ENCODE results near the gene PRR3. TPM values are rescaled to one million over a fixed set of nuclear protein-coding genes. Genes with fewer than 3 reads are reported as not detected.

Gene PRR3
- total and polyA plus RNA-seq, 2 experiments from 2014 or later: 10.9 to 15.2 TPM

GRCh38 chr6:30601815-30602641 lies 44.9 kb downstream of the PRR3 start (continued):
- TF ChIP-seq, protein P1, sequence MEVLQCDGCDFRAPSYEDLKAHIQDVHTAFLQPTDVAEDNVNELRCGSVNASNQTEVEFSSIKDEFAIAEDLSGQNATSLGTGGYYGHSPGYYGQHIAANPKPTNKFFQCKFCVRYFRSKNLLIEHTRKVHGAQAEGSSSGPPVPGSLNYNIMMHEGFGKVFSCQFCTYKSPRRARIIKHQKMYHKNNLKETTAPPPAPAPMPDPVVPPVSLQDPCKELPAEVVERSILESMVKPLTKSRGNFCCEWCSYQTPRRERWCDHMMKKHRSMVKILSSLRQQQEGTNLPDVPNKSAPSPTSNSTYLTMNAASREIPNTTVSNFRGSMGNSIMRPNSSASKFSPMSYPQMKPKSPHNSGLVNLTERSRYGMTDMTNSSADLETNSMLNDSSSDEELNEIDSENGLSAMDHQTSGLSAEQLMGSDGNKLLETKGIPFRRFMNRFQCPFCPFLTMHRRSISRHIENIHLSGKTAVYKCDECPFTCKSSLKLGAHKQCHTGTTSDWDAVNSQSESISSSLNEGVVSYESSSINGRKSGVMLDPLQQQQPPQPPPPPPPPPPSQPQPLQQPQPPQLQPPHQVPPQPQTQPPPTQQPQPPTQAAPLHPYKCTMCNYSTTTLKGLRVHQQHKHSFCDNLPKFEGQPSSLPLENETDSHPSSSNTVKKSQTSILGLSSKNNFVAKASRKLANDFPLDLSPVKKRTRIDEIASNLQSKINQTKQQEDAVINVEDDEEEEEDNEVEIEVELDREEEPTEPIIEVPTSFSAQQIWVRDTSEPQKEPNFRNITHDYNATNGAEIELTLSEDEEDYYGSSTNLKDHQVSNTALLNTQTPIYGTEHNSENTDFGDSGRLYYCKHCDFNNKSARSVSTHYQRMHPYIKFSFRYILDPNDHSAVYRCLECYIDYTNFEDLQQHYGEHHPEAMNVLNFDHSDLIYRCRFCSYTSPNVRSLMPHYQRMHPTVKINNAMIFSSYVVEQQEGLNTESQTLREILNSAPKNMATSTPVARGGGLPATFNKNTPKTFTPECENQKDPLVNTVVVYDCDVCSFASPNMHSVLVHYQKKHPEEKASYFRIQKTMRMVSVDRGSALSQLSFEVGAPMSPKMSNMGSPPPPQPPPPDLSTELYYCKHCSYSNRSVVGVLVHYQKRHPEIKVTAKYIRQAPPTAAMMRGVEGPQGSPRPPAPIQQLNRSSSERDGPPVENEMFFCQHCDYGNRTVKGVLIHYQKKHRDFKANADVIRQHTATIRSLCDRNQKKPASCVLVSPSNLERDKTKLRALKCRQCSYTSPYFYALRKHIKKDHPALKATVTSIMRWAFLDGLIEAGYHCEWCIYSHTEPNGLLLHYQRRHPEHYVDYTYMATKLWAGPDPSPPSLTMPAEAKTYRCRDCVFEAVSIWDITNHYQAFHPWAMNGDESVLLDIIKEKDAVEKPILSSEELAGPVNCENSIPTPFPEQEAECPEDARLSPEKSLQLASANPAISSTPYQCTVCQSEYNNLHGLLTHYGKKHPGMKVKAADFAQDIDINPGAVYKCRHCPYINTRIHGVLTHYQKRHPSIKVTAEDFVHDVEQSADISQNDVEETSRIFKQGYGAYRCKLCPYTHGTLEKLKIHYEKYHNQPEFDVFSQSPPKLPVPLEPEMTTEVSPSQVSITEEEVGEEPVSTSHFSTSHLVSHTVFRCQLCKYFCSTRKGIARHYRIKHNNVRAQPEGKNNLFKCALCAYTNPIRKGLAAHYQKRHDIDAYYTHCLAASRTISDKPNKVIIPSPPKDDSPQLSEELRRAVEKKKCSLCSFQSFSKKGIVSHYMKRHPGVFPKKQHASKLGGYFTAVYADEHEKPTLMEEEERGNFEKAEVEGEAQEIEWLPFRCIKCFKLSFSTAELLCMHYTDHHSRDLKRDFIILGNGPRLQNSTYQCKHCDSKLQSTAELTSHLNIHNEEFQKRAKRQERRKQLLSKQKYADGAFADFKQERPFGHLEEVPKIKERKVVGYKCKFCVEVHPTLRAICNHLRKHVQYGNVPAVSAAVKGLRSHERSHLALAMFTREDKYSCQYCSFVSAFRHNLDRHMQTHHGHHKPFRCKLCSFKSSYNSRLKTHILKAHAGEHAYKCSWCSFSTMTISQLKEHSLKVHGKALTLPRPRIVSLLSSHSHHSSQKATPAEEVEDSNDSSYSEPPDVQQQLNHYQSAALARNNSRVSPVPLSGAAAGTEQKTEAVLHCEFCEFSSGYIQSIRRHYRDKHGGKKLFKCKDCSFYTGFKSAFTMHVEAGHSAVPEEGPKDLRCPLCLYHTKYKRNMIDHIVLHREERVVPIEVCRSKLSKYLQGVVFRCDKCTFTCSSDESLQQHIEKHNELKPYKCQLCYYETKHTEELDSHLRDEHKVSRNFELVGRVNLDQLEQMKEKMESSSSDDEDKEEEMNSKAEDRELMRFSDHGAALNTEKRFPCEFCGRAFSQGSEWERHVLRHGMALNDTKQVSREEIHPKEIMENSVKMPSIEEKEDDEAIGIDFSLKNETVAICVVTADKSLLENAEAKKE (CRISPR knock-in tag; IDR thresholded peaks at IDR 0.05): no peak
- TF ChIP-seq, protein P2, sequence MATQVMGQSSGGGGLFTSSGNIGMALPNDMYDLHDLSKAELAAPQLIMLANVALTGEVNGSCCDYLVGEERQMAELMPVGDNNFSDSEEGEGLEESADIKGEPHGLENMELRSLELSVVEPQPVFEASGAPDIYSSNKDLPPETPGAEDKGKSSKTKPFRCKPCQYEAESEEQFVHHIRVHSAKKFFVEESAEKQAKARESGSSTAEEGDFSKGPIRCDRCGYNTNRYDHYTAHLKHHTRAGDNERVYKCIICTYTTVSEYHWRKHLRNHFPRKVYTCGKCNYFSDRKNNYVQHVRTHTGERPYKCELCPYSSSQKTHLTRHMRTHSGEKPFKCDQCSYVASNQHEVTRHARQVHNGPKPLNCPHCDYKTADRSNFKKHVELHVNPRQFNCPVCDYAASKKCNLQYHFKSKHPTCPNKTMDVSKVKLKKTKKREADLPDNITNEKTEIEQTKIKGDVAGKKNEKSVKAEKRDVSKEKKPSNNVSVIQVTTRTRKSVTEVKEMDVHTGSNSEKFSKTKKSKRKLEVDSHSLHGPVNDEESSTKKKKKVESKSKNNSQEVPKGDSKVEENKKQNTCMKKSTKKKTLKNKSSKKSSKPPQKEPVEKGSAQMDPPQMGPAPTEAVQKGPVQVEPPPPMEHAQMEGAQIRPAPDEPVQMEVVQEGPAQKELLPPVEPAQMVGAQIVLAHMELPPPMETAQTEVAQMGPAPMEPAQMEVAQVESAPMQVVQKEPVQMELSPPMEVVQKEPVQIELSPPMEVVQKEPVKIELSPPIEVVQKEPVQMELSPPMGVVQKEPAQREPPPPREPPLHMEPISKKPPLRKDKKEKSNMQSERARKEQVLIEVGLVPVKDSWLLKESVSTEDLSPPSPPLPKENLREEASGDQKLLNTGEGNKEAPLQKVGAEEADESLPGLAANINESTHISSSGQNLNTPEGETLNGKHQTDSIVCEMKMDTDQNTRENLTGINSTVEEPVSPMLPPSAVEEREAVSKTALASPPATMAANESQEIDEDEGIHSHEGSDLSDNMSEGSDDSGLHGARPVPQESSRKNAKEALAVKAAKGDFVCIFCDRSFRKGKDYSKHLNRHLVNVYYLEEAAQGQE (IDR thresholded peaks at IDR 0.05; ENCODE audit: unreplicated experiment): no peak
- TF ChIP-seq EZH2phosphoT487 (IDR thresholded peaks at IDR 0.05; ENCODE audit: unreplicated experiment): no peak
- no peak for TF ChIP-seq EZH2 (IDR thresholded peaks at IDR 0.05; ENCODE audit: low read depth, unreplicated experiment)
